Naive thymus-derived CD4-positive, alpha-beta T cell (primary cell): ENCODE data around the gene TSN. TPM values are rescaled to one million over a fixed set of nuclear protein-coding genes. Genes with fewer than 3 reads are reported as not detected.
"Not testable (repeated sequence)": the region's sequence is repeated elsewhere in the genome, so short reads cannot be mapped to it uniquely, and the experiment has no call there.

Experiments
- ATAC-seq: fragments of 150-1000 bp; cut with Tn5 transposase; 2 replicates; pipeline ENCODE4 v1.10.0; 2021; ENCODE audit warnings: mild to moderate bottlenecking, moderate library complexity
- CTCF ChIA-PET: fragments of 350-600 bp; sonication (Branson Sonifier 250); formaldehyde crosslinking; loops from one replicate; lab custom pipeline; 2021; ENCODE audit warnings: antibody characterized with exemption; lab: Charles Lee
- POLR2A ChIA-PET: fragments of 350-600 bp; sonication (Branson Sonifier 250); formaldehyde crosslinking; loops from one replicate; lab custom pipeline; 2021; ENCODE audit warnings: antibody characterized with exemption, inconsistent platforms; lab: Charles Lee
- DNase-seq, 9 donors: peaks; one replicate each; pipeline versions ENCODE4 v3.0.0 to v3.0.0-alpha.2; 2020 to 2022; ENCODE audit warnings: mixed read lengths in 1 of 9
- H3K27ac ChIP-seq: one replicate; pipeline ENCODE4 v1.7.0; 2013; ENCODE audit warnings: mild to moderate bottlenecking, low read depth, low read length, moderate library complexity
- H3K27me3 ChIP-seq, 2 donors: one replicate each; pipeline ENCODE4 v1.7.0; 2013; ENCODE audit warnings: low read length in 2 of 2, mild to moderate bottlenecking in 2 of 2, moderate library complexity in 2 of 2; ENCODE audit not compliant: control insufficient read depth in 2 of 2, insufficient read depth in 2 of 2
- H3K36me3 ChIP-seq, 3 experiments: 1 replicate in 2 of 3; 2 replicates in 1 of 3; pipeline ENCODE4 v1.7.0; 2013; ENCODE audit warnings: low read length in 3 of 3, mild to moderate bottlenecking in 3 of 3, moderate library complexity in 1 of 3; ENCODE audit not compliant: insufficient read depth in 3 of 3, control insufficient read depth in 2 of 3
- H3K4me1 ChIP-seq, 2 donors: one replicate each; pipeline ENCODE4 v1.7.0; 2013; ENCODE audit warnings: low read length in 2 of 2, mild to moderate bottlenecking in 2 of 2, moderate library complexity in 1 of 2; ENCODE audit not compliant: control insufficient read depth in 2 of 2, insufficient read depth in 2 of 2
- H3K4me3 ChIP-seq: 2 replicates; pipeline ENCODE4 v1.7.0; 2013; ENCODE audit warnings: mild to moderate bottlenecking, low read length
- H3K9me3 ChIP-seq, 3 experiments: 1 replicate in 2 of 3; 2 replicates in 1 of 3; pipeline ENCODE4 v1.7.0; 2013; ENCODE audit warnings: low read length in 3 of 3; ENCODE audit not compliant: control insufficient read depth in 2 of 3
- H3K27ac Mint-ChIP-seq, 9 donors: one replicate each; pipeline ENCODE4 v1.8.0; 2020 to 2022; ENCODE audit warnings: mixed read lengths in 9 of 9, mild to moderate bottlenecking in 8 of 9, moderate library complexity in 5 of 9, inconsistent platforms in 2 of 9
- H3K27me3 Mint-ChIP-seq, 5 donors: one replicate each; pipeline ENCODE4 v1.8.0; 2021 to 2022; ENCODE audit warnings: mixed read lengths in 5 of 5, mild to moderate bottlenecking in 1 of 5
- H3K36me3 Mint-ChIP-seq, 5 donors: one replicate each; pipeline ENCODE4 v1.8.0; 2020 to 2022; ENCODE audit warnings: mixed read lengths in 5 of 5, mild to moderate bottlenecking in 3 of 5, inconsistent platforms in 1 of 5
- H3K4me1 Mint-ChIP-seq, 7 donors: one replicate each; pipeline ENCODE4 v1.8.0; 2020 to 2022; ENCODE audit warnings: mixed read lengths in 7 of 7, mild to moderate bottlenecking in 3 of 7, inconsistent platforms in 1 of 7
- H3K4me3 Mint-ChIP-seq, 10 donors: one replicate each; pipeline ENCODE4 v1.8.0; 2020 to 2022; ENCODE audit warnings: mild to moderate bottlenecking in 10 of 10, mixed read lengths in 10 of 10, moderate library complexity in 6 of 10, inconsistent platforms in 2 of 10
- H3K9me3 Mint-ChIP-seq, 11 donors: one replicate each; pipeline ENCODE4 v1.8.0; 2020 to 2022; ENCODE audit warnings: mixed read lengths in 11 of 11, mild to moderate bottlenecking in 4 of 11, inconsistent platforms in 1 of 11, moderate library complexity in 1 of 11
- intact Hi-C, 2 donors: fragments of 100-400 bp; cut with micrococcal nuclease; formaldehyde crosslinking; loops; one replicate each; pipeline ENCODE4 v1.15.1; 2023
- polyA plus RNA-seq, 2 donors: library from polyadenylated mRNA; unstranded; fragments of 300-500 nt; fragmentation: Illumina TruSeq; gene quantifications; one replicate each; pipeline ENCODE4 v1.2.3, GENCODE V29; 2021
- total RNA-seq, 6 experiments: library from RNA in 5 of 6; stranded (reverse) in 5 of 6; gene quantifications; 1 replicate in 5 of 6; 2 replicates in 1 of 6; pipeline ENCODE4 v1.2.3 and lab custom pipeline; 2021 to 2026

TSN gene
- total and polyA plus RNA-seq, 7 experiments from 2014 or later, result 35.8 to 87.2 (median 62.8) TPM

- peaks cover 7 to 34% (median 17%) of the 10 kb centered on the region in 7 donors for H3K4me1 Mint-ChIP-seq
- no peak for DNase-seq
- Histone ChIP-seq H3K27ac (no peak overlapping the region), H3K4me1 (no peaks in the 10 kb centered on the region), H3K4me3 (no peak overlapping the region), H3K36me3 (peaks cover 4 to 72% (median 30%) of the 10 kb centered on the region in 3 experiments), H3K27me3 (no peaks in the 10 kb centered on the region), H3K9me3 (no peaks in the 10 kb centered on the region)
- no peaks in the 10 kb centered on the region for H3K27me3 Mint-ChIP-seq
- ChIA-PET CTCF (no interaction called here), POLR2A (no interaction called here)
- H3K4me3 Mint-ChIP-seq, result no peak overlapping the region
- no peak for ATAC-seq
- H3K9me3 Mint-ChIP-seq, result peaks cover 0 to 2% (median 0%) of the 10 kb centered on the region in 11 donors
- intact Hi-C loops, result no loop called here
- H3K36me3 Mint-ChIP-seq, result peaks cover 16 to 40% (median 38%) of the 10 kb centered on the region in 5 donors
- peak overlapping the region in 1 of 9 donors; percentile 58 for H3K27ac Mint-ChIP-seq
Measured at GRCh38 chr2:121727950-121728349, 27.5 kb upstream of the TSN start.

GRCh38 chr2:121731366-121731765 is 24.1 kb upstream of the TSN start:
- peaks cover 14 to 73% (median 37%) of the 10 kb centered on the region in 3 experiments for H3K36me3 ChIP-seq
- peaks cover 14 to 53% (median 35%) of the 10 kb centered on the region in 7 donors for H3K4me1 Mint-ChIP-seq
- no peak overlapping the region for H3K4me3 ChIP-seq
- no peaks in the 10 kb centered on the region for H3K27me3 ChIP-seq
- ChIA-PET CTCF (no interaction called here), POLR2A (interaction anchor here (0.7 to 0.9 kb wide), 2 partner anchors 10 to 24 kb away, joined by 3 to 5 read pairs; partner anchors contain the start of gene TSN)
- H3K27me3 Mint-ChIP-seq, result no peaks in the 10 kb centered on the region
- peaks cover 0 to 2% (median 0%) of the 10 kb centered on the region in 11 donors for H3K9me3 Mint-ChIP-seq
- H3K27ac Mint-ChIP-seq, result peak overlapping the region in 6 of 9 donors; percentile 6 to 80 (median 27)
- intact Hi-C loops, result no loop called here
- no peak overlapping the region for H3K4me3 Mint-ChIP-seq
- no peak overlapping the region for H3K27ac ChIP-seq
- H3K36me3 Mint-ChIP-seq, result peaks cover 20 to 46% (median 33%) of the 10 kb centered on the region in 5 donors
- no peaks in the 10 kb centered on the region for H3K9me3 ChIP-seq
- H3K4me1 ChIP-seq, result peaks cover 8 to 13% of the 10 kb centered on the region in 2 donors
- ATAC-seq, result no peak
- no peak for DNase-seq

- H3K4me3 ChIP-seq, H3K27ac ChIP-seq, H3K27me3 ChIP-seq, CTCF ChIA-PET, POLR2A ChIA-PET, DNase-seq, H3K9me3 ChIP-seq, intact Hi-C loops, H3K9me3 Mint-ChIP-seq, H3K27me3 Mint-ChIP-seq, ATAC-seq: not testable (repeated sequence)
- H3K27ac Mint-ChIP-seq, result peak overlapping the region in 2 of 9 donors; percentile 96 to 98
- H3K4me3 Mint-ChIP-seq, result peak overlapping the region in 4 of 10 donors; percentile 81 to 99 (median 93)
- H3K36me3 Mint-ChIP-seq, result peaks cover 14 to 27% (median 15%) of the 10 kb centered on the region in 5 donors
- Histone ChIP-seq H3K36me3 (peaks cover 11 to 43% (median 22%) of the 10 kb centered on the region in 3 experiments), H3K4me1 (peaks cover 13 to 19% of the 10 kb centered on the region in 2 donors)
- H3K4me1 Mint-ChIP-seq, result peaks cover 20 to 63% (median 48%) of the 10 kb centered on the region in 7 donors
Measured at GRCh38 chr2:121734544-121734943, 20.9 kb upstream of the TSN start.

GRCh38 chr2:121735518-121736074 is 19.9 kb upstream of the TSN start:
- peak overlapping the region; percentile 81 to 99 (median 95) for H3K4me3 Mint-ChIP-seq
- no peaks in the 10 kb centered on the region for H3K27me3 ChIP-seq
- peaks cover 20 to 63% (median 48%) of the 10 kb centered on the region in 7 donors for H3K4me1 Mint-ChIP-seq
- H3K4me3 ChIP-seq, result peak overlapping the region; percentile 80
- H3K36me3 ChIP-seq, result peaks cover 10 to 33% (median 19%) of the 10 kb centered on the region in 3 experiments
- H3K27ac ChIP-seq, result peak overlapping the region; percentile 89
- H3K4me1 ChIP-seq, result peaks cover 13 to 19% of the 10 kb centered on the region in 2 donors
- ATAC-seq (no peak), DNase-seq (peak in 2 of 9 donors; percentile 16 to 20)
- ChIA-PET CTCF (no interaction called here), POLR2A (interaction anchor here (0.7 to 4.6 kb wide), 6 partner anchors 20 to 1749 kb away, joined by 3 to 61 read pairs (median 16); partner anchors contain the start of genes CLASP1, RNU4ATAC and TSN)
- no peaks in the 10 kb centered on the region for H3K9me3 Mint-ChIP-seq
- peaks cover 12 to 24% (median 15%) of the 10 kb centered on the region in 5 donors for H3K36me3 Mint-ChIP-seq
- H3K9me3 ChIP-seq, result no peaks in the 10 kb centered on the region
- H3K27ac Mint-ChIP-seq, result peak overlapping the region; percentile 85 to 99 (median 97)
- H3K27me3 Mint-ChIP-seq, result no peaks in the 10 kb centered on the region
- intact Hi-C loops, result loop anchor here (1.0 to 5.0 kb wide), 9 partner anchors 20 to 1977 kb away; partner anchors contain the start of genes CLASP1 (in 2 of the 2), RNU4ATAC (in 2 of the 2), TSN (in 2 of the 2) and PTPN4 (in 1 of the 2)

GRCh38 chr2:121736140-121736461 is 19.4 kb upstream of the TSN start:
- H3K9me3 Mint-ChIP-seq, result no peaks in the 10 kb centered on the region
- peak overlapping the region; percentile 80 for H3K4me3 ChIP-seq
- peak overlapping the region; percentile 81 to 99 (median 95) for H3K4me3 Mint-ChIP-seq
- ChIA-PET CTCF (no interaction called here), POLR2A (interaction anchor here (1.0 to 4.6 kb wide), 9 partner anchors 10 to 207 kb away, joined by 3 to 61 read pairs (median 4); partner anchors contain the start of genes CLASP1, RNU4ATAC and TSN)
- DNase-seq (peak in 1 of 9 donors; percentile 26), ATAC-seq (no peak)
- peaks cover 17 to 59% (median 43%) of the 10 kb centered on the region in 7 donors for H3K4me1 Mint-ChIP-seq
- no peaks in the 10 kb centered on the region for H3K27me3 ChIP-seq
- no peaks in the 10 kb centered on the region for H3K27me3 Mint-ChIP-seq
- peaks cover 10 to 28% (median 19%) of the 10 kb centered on the region in 3 experiments for H3K36me3 ChIP-seq
- H3K27ac ChIP-seq, result peak overlapping the region; percentile 89
- H3K9me3 ChIP-seq, result no peaks in the 10 kb centered on the region
- H3K36me3 Mint-ChIP-seq, result peaks cover 8 to 19% (median 12%) of the 10 kb centered on the region in 5 donors
- peaks cover 13 to 19% of the 10 kb centered on the region in 2 donors for H3K4me1 ChIP-seq
- intact Hi-C loops, result loop anchor here (1.0 to 5.0 kb wide), 9 partner anchors 19 to 1977 kb away; partner anchors contain the start of genes CLASP1 (in 2 of the 2), RNU4ATAC (in 2 of the 2), TSN (in 2 of the 2) and PTPN4 (in 1 of the 2)
- peak overlapping the region; percentile 85 to 99 (median 97) for H3K27ac Mint-ChIP-seq

- peak; percentile 96 for ATAC-seq
- POLR2A ChIA-PET, result interaction anchor here (1.0 to 4.6 kb wide), 10 partner anchors 11 to 208 kb away, joined by 3 to 61 read pairs (median 4); partner anchors contain the start of genes CLASP1, RNU4ATAC and TSN
- Histone ChIP-seq H3K27me3 (no peaks in the 10 kb centered on the region), H3K36me3 (peaks cover 10 to 22% (median 16%) of the 10 kb centered on the region in 3 experiments), H3K27ac (peak within 1 kb of the TSS; percentile 89), H3K4me3 (peak within 1 kb of the TSS; percentile 80), H3K9me3 (no peaks in the 10 kb centered on the region), H3K4me1 (peaks cover 13 to 19% of the 10 kb centered on the region in 2 donors)
- H3K36me3 Mint-ChIP-seq, result peaks cover 3 to 13% (median 7%) of the 10 kb centered on the region in 5 donors
- intact Hi-C loops, result loop anchor here (1.0 to 5.0 kb wide), 9 partner anchors 19 to 1978 kb away; partner anchors contain the start of genes CLASP1 (in 2 of the 2), RNU4ATAC (in 2 of the 2), TSN (in 2 of the 2) and PTPN4 (in 1 of the 2)
- H3K4me1 Mint-ChIP-seq, result peaks cover 17 to 54% (median 39%) of the 10 kb centered on the region in 7 donors
- CTCF ChIA-PET, result interaction anchor here (0.6 to 0.8 kb wide), 2 partner anchors 13 to 82 kb away, joined by 3 to 7 read pairs; no protein-coding TSS in a partner anchor
- peak within 1 kb of the TSS; percentile 81 to 99 (median 95) for H3K4me3 Mint-ChIP-seq
- peak within 1 kb of the TSS; percentile 85 to 99 (median 97) for H3K27ac Mint-ChIP-seq
- H3K9me3 Mint-ChIP-seq, result no peaks in the 10 kb centered on the region
- no peaks in the 10 kb centered on the region for H3K27me3 Mint-ChIP-seq
- DNase-seq, result peak; percentile 98 to 100 (median 99)
Measured at GRCh38 chr2:121736462-121737336, 18.8 kb upstream of the TSN start, which contains the start of gene NIFK. Gene NIFK, minus strand, starts transcription at chr2:121736875. Its CDS starts 25 bp downstream, at chr2:121736850.
